ENCODE measurements around the gene SEZ6.

The SEZ6 gene

GRCh38 chr17:29039764-29040598, 34.1 kb upstream of the SEZ6 start:
- no peak overlapping the region for H4K8ac ChIP-seq (ENCODE audit: low read depth, low read length)
- no peak overlapping the region for H2BK12ac ChIP-seq (ENCODE audit: low read length)
- no CpG with 5 or more reads among the region's 13 CpGs for WGBS, 2 donors (ENCODE audit: extremely low coverage in 2 of 2, insufficient read length in 2 of 2, insufficient replicate concordance in 1 of 2)
- H3K4me3 ChIP-seq (ENCODE audit: low read length in 2 of 2): no peak overlapping the region
- H3K4me1 ChIP-seq (ENCODE audit: control insufficient read depth in 2 of 2, insufficient read depth in 1 of 2, low read depth in 1 of 2, low read length in 2 of 2): peaks cover 23 to 53% of the 10 kb centered on the region in 2 donors
- H2AFZ ChIP-seq (ENCODE audit: low read length): no peak overlapping the region
- no peak overlapping the region for H4K91ac ChIP-seq (ENCODE audit: low read depth, low read length, poor library complexity)
- H3K9me3 ChIP-seq (replicated peaks in 1 of 2; ENCODE audit: control insufficient read depth in 2 of 2, insufficient read depth in 1 of 2, low read depth in 1 of 2, low read length in 2 of 2): peaks cover 8 to 10% of the 10 kb centered on the region in 2 donors
- no peak for DNase-seq (ENCODE audit: low spot score)
- H3K18ac ChIP-seq (ENCODE audit: low read length): peak overlapping the region; percentile 22
- no peak overlapping the region for H3K27ac ChIP-seq (replicated peaks; ENCODE audit: low read length)
- H3K4me2 ChIP-seq (ENCODE audit: insufficient read depth, low read length, poor library complexity, severe bottlenecking): no peak overlapping the region
- H3K14ac ChIP-seq (ENCODE audit: low read length): no peak overlapping the region
- no peak overlapping the region for H3K23ac ChIP-seq (ENCODE audit: low read depth, low read length, poor library complexity)
- no peak overlapping the region for H3K9ac ChIP-seq (ENCODE audit: low read depth, low read length, poor library complexity)
- no peak overlapping the region for H2BK120ac ChIP-seq (ENCODE audit: low read depth, low read length)
- no peaks in the 10 kb centered on the region for H3K27me3 ChIP-seq (ENCODE audit: control insufficient read depth in 3 of 3, insufficient read depth in 3 of 3, low read depth in 1 of 3, low read length in 3 of 3)
- H3K4ac ChIP-seq (ENCODE audit: low read length): no peak overlapping the region
- no peak overlapping the region for H2AK5ac ChIP-seq (ENCODE audit: low read depth, low read length)
- H2BK5ac ChIP-seq (ENCODE audit: low read length): no peak overlapping the region
- H3K36me3 ChIP-seq (replicated peaks in 1 of 2; ENCODE audit: control insufficient read depth in 2 of 2, insufficient read depth in 2 of 2, low read length in 2 of 2): no peaks in the 10 kb centered on the region
- H2BK15ac ChIP-seq (ENCODE audit: low read length): no peak overlapping the region
- no peaks in the 10 kb centered on the region for H3K79me1 ChIP-seq (ENCODE audit: low read depth, low read length)

- H2BK120ac ChIP-seq (ENCODE audit: low read depth, low read length): no peak overlapping the region
- no peaks in the 10 kb centered on the region for H3K36me3 ChIP-seq (replicated peaks in 1 of 2; ENCODE audit: control insufficient read depth in 2 of 2, insufficient read depth in 2 of 2, low read length in 2 of 2)
- no peak for DNase-seq (ENCODE audit: low spot score)
- WGBS, 2 donors (ENCODE audit: extremely low coverage in 2 of 2, insufficient read length in 2 of 2, insufficient replicate concordance in 1 of 2): no CpG with 5 or more reads among the region's 15 CpGs
- H3K79me1 ChIP-seq (ENCODE audit: low read depth, low read length): no peaks in the 10 kb centered on the region
- H2BK15ac ChIP-seq (ENCODE audit: low read length): no peak overlapping the region
- H3K9ac ChIP-seq (ENCODE audit: low read depth, low read length, poor library complexity): no peak overlapping the region
- no peak overlapping the region for H3K23ac ChIP-seq (ENCODE audit: low read depth, low read length, poor library complexity)
- peak overlapping the region in 1 of 2 donors; percentile 35 for H3K4me3 ChIP-seq (ENCODE audit: low read length in 2 of 2)
- no peak overlapping the region for H2BK12ac ChIP-seq (ENCODE audit: low read length)
- no peak overlapping the region for H3K14ac ChIP-seq (ENCODE audit: low read length)
- H3K4me2 ChIP-seq (ENCODE audit: insufficient read depth, low read length, poor library complexity, severe bottlenecking): peak overlapping the region; percentile 27
- H3K4me1 ChIP-seq (ENCODE audit: control insufficient read depth in 2 of 2, insufficient read depth in 1 of 2, low read depth in 1 of 2, low read length in 2 of 2): peaks cover 20 to 40% of the 10 kb centered on the region in 2 donors
- H2BK5ac ChIP-seq (ENCODE audit: low read length): no peak overlapping the region
- no peak overlapping the region for H4K91ac ChIP-seq (ENCODE audit: low read depth, low read length, poor library complexity)
- H4K8ac ChIP-seq (ENCODE audit: low read depth, low read length): no peak overlapping the region
- H3K18ac ChIP-seq (ENCODE audit: low read length): no peak overlapping the region
- H3K4ac ChIP-seq (ENCODE audit: low read length): no peak overlapping the region
- no peaks in the 10 kb centered on the region for H3K27me3 ChIP-seq (ENCODE audit: control insufficient read depth in 3 of 3, insufficient read depth in 3 of 3, low read depth in 1 of 3, low read length in 3 of 3)
- H2AFZ ChIP-seq (ENCODE audit: low read length): peak overlapping the region; percentile 72
- H3K9me3 ChIP-seq (replicated peaks in 1 of 2; ENCODE audit: control insufficient read depth in 2 of 2, insufficient read depth in 1 of 2, low read depth in 1 of 2, low read length in 2 of 2): peaks cover 10 to 26% of the 10 kb centered on the region in 2 donors
- no peak overlapping the region for H2AK5ac ChIP-seq (ENCODE audit: low read depth, low read length)
- peak overlapping the region; percentile 3 for H3K27ac ChIP-seq (replicated peaks; ENCODE audit: low read length)
Observed at GRCh38 chr17:29038085-29038795, 32.4 kb upstream of the SEZ6 start.

GRCh38 chr17:29037739-29038084, 31.9 kb upstream of the SEZ6 start:
- peak overlapping the region; percentile 27 for H3K4me2 ChIP-seq (ENCODE audit: insufficient read depth, low read length, poor library complexity, severe bottlenecking)
- H3K18ac ChIP-seq (ENCODE audit: low read length): peak overlapping the region; percentile 73
- no peak overlapping the region for H3K4ac ChIP-seq (ENCODE audit: low read length)
- H3K4me3 ChIP-seq (ENCODE audit: low read length in 2 of 2): peak overlapping the region in 1 of 2 donors; percentile 35
- no peaks in the 10 kb centered on the region for H3K79me1 ChIP-seq (ENCODE audit: low read depth, low read length)
- H4K91ac ChIP-seq (ENCODE audit: low read depth, low read length, poor library complexity): no peak overlapping the region
- no CpG with 5 or more reads among the region's 10 CpGs for WGBS, 2 donors (ENCODE audit: extremely low coverage in 2 of 2, insufficient read length in 2 of 2, insufficient replicate concordance in 1 of 2)
- DNase-seq (ENCODE audit: low spot score): no peak
- no peak overlapping the region for H3K14ac ChIP-seq (ENCODE audit: low read length)
- no peak overlapping the region for H3K9ac ChIP-seq (ENCODE audit: low read depth, low read length, poor library complexity)
- no peaks in the 10 kb centered on the region for H3K27me3 ChIP-seq (ENCODE audit: control insufficient read depth in 3 of 3, insufficient read depth in 3 of 3, low read depth in 1 of 3, low read length in 3 of 3)
- peaks cover 15 to 37% of the 10 kb centered on the region in 2 donors for H3K4me1 ChIP-seq (ENCODE audit: control insufficient read depth in 2 of 2, insufficient read depth in 1 of 2, low read depth in 1 of 2, low read length in 2 of 2)
- H2BK12ac ChIP-seq (ENCODE audit: low read length): peak overlapping the region; percentile 36
- no peak overlapping the region for H2BK15ac ChIP-seq (ENCODE audit: low read length)
- H4K8ac ChIP-seq (ENCODE audit: low read depth, low read length): no peak overlapping the region
- H3K36me3 ChIP-seq (replicated peaks in 1 of 2; ENCODE audit: control insufficient read depth in 2 of 2, insufficient read depth in 2 of 2, low read length in 2 of 2): no peaks in the 10 kb centered on the region
- H3K9me3 ChIP-seq (replicated peaks in 1 of 2; ENCODE audit: control insufficient read depth in 2 of 2, insufficient read depth in 1 of 2, low read depth in 1 of 2, low read length in 2 of 2): peaks cover 10 to 26% of the 10 kb centered on the region in 2 donors
- H2BK120ac ChIP-seq (ENCODE audit: low read depth, low read length): no peak overlapping the region
- H3K27ac ChIP-seq (replicated peaks; ENCODE audit: low read length): peak overlapping the region; percentile 3
- no peak overlapping the region for H3K23ac ChIP-seq (ENCODE audit: low read depth, low read length, poor library complexity)
- H2AK5ac ChIP-seq (ENCODE audit: low read depth, low read length): no peak overlapping the region
- H2BK5ac ChIP-seq (ENCODE audit: low read length): no peak overlapping the region
- H2AFZ ChIP-seq (ENCODE audit: low read length): peak overlapping the region; percentile 72

GRCh38 chr17:29036584-29036983, 30.8 kb upstream of the SEZ6 start:
- peaks cover 17 to 32% of the 10 kb centered on the region in 2 donors for H3K4me1 ChIP-seq (ENCODE audit: control insufficient read depth in 2 of 2, insufficient read depth in 1 of 2, low read depth in 1 of 2, low read length in 2 of 2)
- no peak overlapping the region for H4K8ac ChIP-seq (ENCODE audit: low read depth, low read length)
- H3K4me2 ChIP-seq (ENCODE audit: insufficient read depth, low read length, poor library complexity, severe bottlenecking): no peak overlapping the region
- H3K36me3 ChIP-seq (replicated peaks in 1 of 2; ENCODE audit: control insufficient read depth in 2 of 2, insufficient read depth in 2 of 2, low read length in 2 of 2): no peaks in the 10 kb centered on the region
- H4K91ac ChIP-seq (ENCODE audit: low read depth, low read length, poor library complexity): no peak overlapping the region
- H2BK120ac ChIP-seq (ENCODE audit: low read depth, low read length): no peak overlapping the region
- H2BK12ac ChIP-seq (ENCODE audit: low read length): no peak overlapping the region
- H3K9me3 ChIP-seq (replicated peaks in 1 of 2; ENCODE audit: control insufficient read depth in 2 of 2, insufficient read depth in 1 of 2, low read depth in 1 of 2, low read length in 2 of 2): peaks cover 10 to 26% of the 10 kb centered on the region in 2 donors
- H3K4ac ChIP-seq (ENCODE audit: low read length): no peak overlapping the region
- H2AFZ ChIP-seq (ENCODE audit: low read length): no peak overlapping the region
- H3K79me1 ChIP-seq (ENCODE audit: low read depth, low read length): no peaks in the 10 kb centered on the region
- no peak overlapping the region for H3K9ac ChIP-seq (ENCODE audit: low read depth, low read length, poor library complexity)
- no peak for DNase-seq (ENCODE audit: low spot score)
- no peak overlapping the region for H2AK5ac ChIP-seq (ENCODE audit: low read depth, low read length)
- WGBS, 2 donors (ENCODE audit: extremely low coverage in 2 of 2, insufficient read length in 2 of 2, insufficient replicate concordance in 1 of 2): no CpG with 5 or more reads among the region's 5 CpGs
- H3K14ac ChIP-seq (ENCODE audit: low read length): no peak overlapping the region
- no peak overlapping the region for H3K4me3 ChIP-seq (ENCODE audit: low read length in 2 of 2)
- no peak overlapping the region for H2BK5ac ChIP-seq (ENCODE audit: low read length)
- H3K27ac ChIP-seq (replicated peaks; ENCODE audit: low read length): no peak overlapping the region
- H3K27me3 ChIP-seq (ENCODE audit: control insufficient read depth in 3 of 3, insufficient read depth in 3 of 3, low read depth in 1 of 3, low read length in 3 of 3): no peaks in the 10 kb centered on the region
- no peak overlapping the region for H3K18ac ChIP-seq (ENCODE audit: low read length)
- no peak overlapping the region for H2BK15ac ChIP-seq (ENCODE audit: low read length)
- H3K23ac ChIP-seq (ENCODE audit: low read depth, low read length, poor library complexity): no peak overlapping the region

All from neuronal stem cell (in vitro differentiated cells).